Measurements from ENCODE around the gene CXCL12.

Gene CXCL12

GRCh38 chr10:44363716-44364115 is 21.2 kb downstream of the CXCL12 start:
- no peak for DNase-seq (ENCODE audit: low read depth in 2 of 2)

GRCh38 chr10:44362866-44363711 is 21.8 kb downstream of the CXCL12 start:
- no peak for DNase-seq (ENCODE audit: low read depth in 2 of 2)

GRCh38 chr10:44361109-44361508 is 23.8 kb downstream of the CXCL12 start:
- no peak for DNase-seq (ENCODE audit: low read depth in 2 of 2)

GRCh38 chr10:44358080-44358771 is 26.7 kb downstream of the CXCL12 start:
- DNase-seq (ENCODE audit: low read depth in 2 of 2), result no peak

GRCh38 chr10:44357023-44357540 is 27.8 kb downstream of the CXCL12 start:
- no peak for DNase-seq (ENCODE audit: low read depth in 2 of 2)

GRCh38 chr10:44356139-44357022 is 28.5 kb downstream of the CXCL12 start:
- no peak for DNase-seq (ENCODE audit: low read depth in 2 of 2)

- no peak for DNase-seq (ENCODE audit: low read depth in 2 of 2)
Measured at GRCh38 chr10:44355630-44356029, 29.3 kb downstream of the CXCL12 start.

GRCh38 chr10:44354771-44355170 is 30.1 kb downstream of the CXCL12 start:
- DNase-seq (ENCODE audit: low read depth in 2 of 2), result no peak

- DNase-seq (ENCODE audit: low read depth in 2 of 2), result no peak
Measured at GRCh38 chr10:44353721-44354120, 31.2 kb downstream of the CXCL12 start.

GRCh38 chr10:44353128-44353390 is 31.8 kb downstream of the CXCL12 start:
- DNase-seq (ENCODE audit: low read depth in 2 of 2), result no peak

GRCh38 chr10:44352316-44353127 is 32.4 kb downstream of the CXCL12 start:
- DNase-seq (ENCODE audit: low read depth in 2 of 2), result no peak

GRCh38 chr10:44348496-44348895 is 36.4 kb downstream of the CXCL12 start:
- no peak for DNase-seq (ENCODE audit: low read depth in 2 of 2)

GRCh38 chr10:44347609-44348400 is 37.1 kb downstream of the CXCL12 start:
- DNase-seq (ENCODE audit: low read depth in 2 of 2), result no peak

- no peak for DNase-seq (ENCODE audit: low read depth in 2 of 2)
Measured at GRCh38 chr10:44344727-44345126, 40.2 kb downstream of the CXCL12 start.

- no peak for DNase-seq (ENCODE audit: low read depth in 2 of 2)
Measured at GRCh38 chr10:44343843-44344242, 41.1 kb downstream of the CXCL12 start.

GRCh38 chr10:44341886-44342285 is 43.0 kb downstream of the CXCL12 start:
- no peak for DNase-seq (ENCODE audit: low read depth in 2 of 2)

- DNase-seq (ENCODE audit: low read depth in 2 of 2), result no peak
Measured at GRCh38 chr10:44340557-44340956, 44.3 kb downstream of the CXCL12 start.

- no peak for DNase-seq (ENCODE audit: low read depth in 2 of 2)
Measured at GRCh38 chr10:44339218-44339617, 45.7 kb downstream of the CXCL12 start.

- DNase-seq (ENCODE audit: low read depth in 2 of 2), result no peak
Measured at GRCh38 chr10:44337081-44337480, 47.8 kb downstream of the CXCL12 start.

- DNase-seq (ENCODE audit: low read depth in 2 of 2), result no peak
Measured at GRCh38 chr10:44335330-44336021, 49.4 kb downstream of the CXCL12 start.
